Measurements from ENCODE around the gene TRIM17. TPM values are rescaled to one million over a fixed set of nuclear protein-coding genes. Genes with fewer than 3 reads are reported as not detected.

The TRIM17 gene
- polyA plus RNA-seq, 1 donor (not counting 4 experiments of a cell fraction or from before 2014, with no cell fraction given): 0.24 TPM

- H3K4me1 ChIP-seq (ENCODE audit: control insufficient read depth, extremely low read depth, insufficient read depth, low read length): no peaks in the 10 kb centered on the region
- H3K36me3 ChIP-seq (ENCODE audit: control insufficient read depth in 2 of 2, extremely low read depth in 1 of 2, insufficient read depth in 2 of 2, low read length in 2 of 2): no peaks in the 10 kb centered on the region
- TF ChIP-seq CTCF (optimal IDR thresholded peaks at IDR 0.05 in 1 of 3, IDR thresholded peaks at IDR 0.05 in 1 of 3, conservative IDR thresholded peaks at IDR 0.05 in 1 of 3; ENCODE audit: extremely low read depth in 1 of 3, insufficient read depth in 2 of 3, low read length in 3 of 3): no peak
- no peak for TF ChIP-seq EZH2 (IDR thresholded peaks at IDR 0.05; ENCODE audit: low read length)
- no peak overlapping the region for H3K27ac ChIP-seq (ENCODE audit: control insufficient read depth, insufficient read depth, low read length)
- H3K9me3 ChIP-seq (ENCODE audit: control insufficient read depth, low read depth, low read length): no peaks in the 10 kb centered on the region
- H3K9me1 ChIP-seq (ENCODE audit: control insufficient read depth, extremely low read depth, insufficient read depth, low read length): no peaks in the 10 kb centered on the region
- peaks cover 2% of the 10 kb centered on the region for H4K20me1 ChIP-seq (ENCODE audit: control insufficient read depth, extremely low read depth, insufficient read depth, low read length)
- H3K4me2 ChIP-seq (ENCODE audit: control insufficient read depth, extremely low read depth, insufficient read depth, low read depth, low read length): no peak overlapping the region
- dilution Hi-C loops (cut with MboI; ENCODE audit: extremely low pct_ligation_motif_present, low sequenced_read_pairs): no loop called here
- H3K27me3 ChIP-seq (ENCODE audit: control insufficient read depth, extremely low read depth, insufficient read depth, low read length): peaks cover 26% of the 10 kb centered on the region
- FAIRE-seq: no peak
- no peak overlapping the region for H2AFZ ChIP-seq (ENCODE audit: control insufficient read depth, low read length)
- no peak overlapping the region for H3K9ac ChIP-seq (ENCODE audit: control insufficient read depth, extremely low read depth, insufficient read depth, low read length)
- no peak for DNase-seq (ENCODE audit: low read depth, low spot score)
- H3K4me3 ChIP-seq (ENCODE audit: control insufficient read depth in 2 of 3, extremely low read depth in 1 of 3, insufficient read depth in 2 of 3, low read depth in 1 of 3, low read length in 3 of 3): no peak overlapping the region
- no peaks in the 10 kb centered on the region for H3K79me2 ChIP-seq (ENCODE audit: control insufficient read depth, insufficient read depth, low read length)
Measured at GRCh38 chr1:228367798-228368791, 48.6 kb downstream of the TRIM17 start.

- Histone ChIP-seq H3K27ac (ENCODE audit: control insufficient read depth, insufficient read depth, low read length) (no peak overlapping the region), H3K9ac (ENCODE audit: control insufficient read depth, extremely low read depth, insufficient read depth, low read length) (no peak overlapping the region), H3K4me2 (ENCODE audit: control insufficient read depth, extremely low read depth, insufficient read depth, low read depth, low read length) (no peak overlapping the region), H3K79me2 (ENCODE audit: control insufficient read depth, insufficient read depth, low read length) (no peaks in the 10 kb centered on the region), H3K27me3 (ENCODE audit: control insufficient read depth, extremely low read depth, insufficient read depth, low read length) (peaks cover 18% of the 10 kb centered on the region), H3K9me3 (ENCODE audit: control insufficient read depth, low read depth, low read length) (no peaks in the 10 kb centered on the region), H2AFZ (ENCODE audit: control insufficient read depth, low read length) (no peak overlapping the region), H3K9me1 (ENCODE audit: control insufficient read depth, extremely low read depth, insufficient read depth, low read length) (no peaks in the 10 kb centered on the region), H4K20me1 (ENCODE audit: control insufficient read depth, extremely low read depth, insufficient read depth, low read length) (peaks cover 2% of the 10 kb centered on the region), H3K36me3 (ENCODE audit: control insufficient read depth in 2 of 2, extremely low read depth in 1 of 2, insufficient read depth in 2 of 2, low read length in 2 of 2) (no peaks in the 10 kb centered on the region), H3K4me3 (ENCODE audit: control insufficient read depth in 2 of 3, extremely low read depth in 1 of 3, insufficient read depth in 2 of 3, low read depth in 1 of 3, low read length in 3 of 3) (no peak overlapping the region), H3K4me1 (ENCODE audit: control insufficient read depth, extremely low read depth, insufficient read depth, low read length) (no peaks in the 10 kb centered on the region)
- dilution Hi-C loops (cut with MboI; ENCODE audit: extremely low pct_ligation_motif_present, low sequenced_read_pairs): no loop called here
- no peak for TF ChIP-seq EZH2 (IDR thresholded peaks at IDR 0.05; ENCODE audit: low read length)
- TF ChIP-seq CTCF (optimal IDR thresholded peaks at IDR 0.05 in 1 of 3, IDR thresholded peaks at IDR 0.05 in 1 of 3, conservative IDR thresholded peaks at IDR 0.05 in 1 of 3; ENCODE audit: extremely low read depth in 1 of 3, insufficient read depth in 2 of 3, low read length in 3 of 3): no peak
- DNase-seq (ENCODE audit: low read depth, low spot score) (no peak), FAIRE-seq (no peak)
Measured at GRCh38 chr1:228366866-228367741, 49.6 kb downstream of the TRIM17 start.
